CD4-positive, alpha-beta T cell (primary cell): Measurements from ENCODE around the gene GMCL2. TPM values are rescaled to one million over a fixed set of nuclear protein-coding genes. Genes with fewer than 3 reads are reported as not detected.

Experiments used
- ATAC-seq: fragments of 200-7000 bp; cut with Tn5 transposase; one replicate; pipeline ENCODE4 v1.10.0; 2022; ENCODE audit warnings: mild to moderate bottlenecking; ENCODE audit not compliant: poor library complexity
- CTCF ChIA-PET: fragments of 350-600 bp; sonication (Branson Sonifier 250); formaldehyde crosslinking; loops from one replicate; lab custom pipeline; 2021; ENCODE audit warnings: antibody characterized with exemption, inconsistent platforms; lab: Charles Lee
- POLR2A ChIA-PET: fragments of 350-600 bp; sonication (Branson Sonifier 250); formaldehyde crosslinking; loops from one replicate; lab custom pipeline; 2021; ENCODE audit warnings: antibody characterized with exemption, inconsistent platforms; lab: Charles Lee
- DNase-seq, 14 experiments: peaks; one replicate each; pipeline ENCODE4 v3.0.0-alpha.2; 2013 to 2020; ENCODE audit warnings: mixed read lengths in 2 of 14
- H3K27ac ChIP-seq, 2 donors: one replicate each; pipeline versions ENCODE4 v1.5.1 to v1.7.0; 2013; ENCODE audit warnings: low read length in 2 of 2, low read depth in 1 of 2, mild to moderate bottlenecking in 1 of 2
- H3K27me3 ChIP-seq, 2 experiments: 1 replicate in 1 of 2; 2 replicates in 1 of 2; pipeline versions ENCODE4 v1.6.1 to v1.7.0; 2013; ENCODE audit warnings: low read length in 2 of 2, control low read depth in 1 of 2, mild to moderate bottlenecking in 1 of 2, moderate library complexity in 1 of 2; ENCODE audit not compliant: insufficient read depth in 2 of 2, control insufficient read depth in 1 of 2
- H3K36me3 ChIP-seq: one replicate; pipeline ENCODE4 v1.6.1; 2013; ENCODE audit warnings: low read length, control low read depth; ENCODE audit not compliant: insufficient read depth
- H3K4me1 ChIP-seq: one replicate; pipeline ENCODE4 v1.6.1; 2013; ENCODE audit warnings: low read length, control low read depth; ENCODE audit not compliant: insufficient read depth
- H3K4me3 ChIP-seq: one replicate; pipeline ENCODE4 v1.5.1; 2013; ENCODE audit warnings: mild to moderate bottlenecking, low read length, moderate library complexity
- H3K9me3 ChIP-seq, 2 experiments: 1 replicate in 1 of 2; 2 replicates in 1 of 2; pipeline versions ENCODE4 v1.6.1 to v1.7.0; 2013; ENCODE audit warnings: low read length in 2 of 2, mild to moderate bottlenecking in 2 of 2, control low read depth in 1 of 2, moderate library complexity in 1 of 2; ENCODE audit not compliant: control insufficient read depth in 1 of 2, insufficient read depth in 1 of 2
- H3K27ac Mint-ChIP-seq: one replicate; pipeline ENCODE4 v1.8.0; 2020; ENCODE audit warnings: mixed read lengths
- H3K27me3 Mint-ChIP-seq: one replicate; pipeline ENCODE4 v1.8.0; 2021; ENCODE audit warnings: mixed read lengths
- H3K36me3 Mint-ChIP-seq: one replicate; pipeline ENCODE4 v1.8.0; 2021; ENCODE audit warnings: low read depth, mixed read lengths
- H3K4me1 Mint-ChIP-seq: one replicate; pipeline ENCODE4 v1.8.0; 2021; ENCODE audit warnings: low read depth, mixed read lengths
- H3K4me3 Mint-ChIP-seq: one replicate; pipeline ENCODE4 v1.8.0; 2020; ENCODE audit warnings: mild to moderate bottlenecking, mixed read lengths
- H3K9me3 Mint-ChIP-seq: one replicate; pipeline ENCODE4 v1.8.0; 2020; ENCODE audit warnings: mixed read lengths
- CTCF ChIP-seq: fragments of 200-600 bp; IDR thresholded peaks from one replicate; pipeline ENCODE4 v1.8.0; 2022; ENCODE audit warnings: antibody characterized with exemption, mild to moderate bottlenecking
- intact Hi-C, 2 experiments: fragments of 100-400 bp; cut with DNase I in 1 of 2; cut with micrococcal nuclease in 1 of 2; formaldehyde crosslinking; loops; one replicate each; pipeline versions ENCODE4 v1.15.1 to v1.9.0; 2023 to 2025; cut with DNase I, micrococcal nuclease
- total RNA-seq, 174 experiments: library from RNA in 2 of 174; stranded (reverse) in 2 of 174; gene quantifications; one replicate each; pipeline ENCODE4 v1.2.3 and lab custom pipeline; 2021 to 2026

Gene GMCL2
- total RNA-seq, 2 experiments from 2014 or later, result not detected

- POLR2A ChIA-PET, result interaction anchor here (0.6 to 1.6 kb wide), 5 partner anchors 8 to 1326 kb away, joined by 3 to 12 read pairs (median 4); partner anchors contain the start of gene HNRNPAB
- CTCF ChIA-PET, result interaction anchor here (1.3 kb wide), 1 partner anchor 112 kb away, joined by 3 read pairs; no protein-coding TSS in a partner anchor
- H3K9me3 Mint-ChIP-seq, result no peaks in the 10 kb centered on the region
- H3K27ac Mint-ChIP-seq, result peak overlapping the region; percentile 84
- DNase-seq, result no peak
- H3K4me3 Mint-ChIP-seq, result peak overlapping the region; percentile 80
- intact Hi-C loops, result loop anchor here (1.0 to 10.0 kb wide), 4 partner anchors 28 to 1842 kb away; partner anchors contain the start of genes CLK4 (in 1 of the 2) and RNF130 (in 1 of the 2)
- peaks cover 41% of the 10 kb centered on the region for H3K36me3 Mint-ChIP-seq
- H3K27me3 Mint-ChIP-seq, result no peaks in the 10 kb centered on the region
- peak overlapping the region; percentile 94 for H3K4me3 ChIP-seq
- TF ChIP-seq CTCF, result no peak
- no peak for ATAC-seq
- no peaks in the 10 kb centered on the region for H3K9me3 ChIP-seq
- peak overlapping the region; percentile 81 to 85 for H3K27ac ChIP-seq
- H3K4me1 ChIP-seq, result peaks cover 85% of the 10 kb centered on the region
- H3K36me3 ChIP-seq, result peaks cover 31% of the 10 kb centered on the region
- no peaks in the 10 kb centered on the region for H3K27me3 ChIP-seq
- peaks cover 48% of the 10 kb centered on the region for H3K4me1 Mint-ChIP-seq
These were observed 45.8 kb upstream of the GMCL2 start for GRCh38 chr5:178232920-178233429.

- Mint-ChIP-seq H3K27me3 (no peaks in the 10 kb centered on the region), H3K4me1 (peaks cover 54% of the 10 kb centered on the region), H3K4me3 (peak within 1 kb of the TSS; percentile 90), H3K27ac (peak within 1 kb of the TSS; percentile 84), H3K9me3 (no peaks in the 10 kb centered on the region), H3K36me3 (peaks cover 47% of the 10 kb centered on the region)
- no peaks in the 10 kb centered on the region for H3K9me3 ChIP-seq
- POLR2A ChIA-PET, result interaction anchor here (0.7 to 2.8 kb wide), 5 partner anchors 9 to 1327 kb away, joined by 3 to 12 read pairs (median 5); partner anchors contain the start of gene HNRNPAB
- intact Hi-C loops, result loop anchor here (1.0 to 10.0 kb wide), 4 partner anchors 27 to 1842 kb away; partner anchors contain the start of genes CLK4 (in 1 of the 2) and RNF130 (in 1 of the 2)
- peak; percentile 44 to 83 (median 64) for DNase-seq
- ATAC-seq, result peak; percentile 60
- peaks cover 85% of the 10 kb centered on the region for H3K4me1 ChIP-seq
- peak within 1 kb of the TSS; percentile 94 for H3K4me3 ChIP-seq
- peaks cover 38% of the 10 kb centered on the region for H3K36me3 ChIP-seq
- peak within 1 kb of the TSS; percentile 81 to 85 for H3K27ac ChIP-seq
- no peaks in the 10 kb centered on the region for H3K27me3 ChIP-seq
- CTCF ChIA-PET, result interaction anchor here (1.3 kb wide), 1 partner anchor 112 kb away, joined by 3 read pairs; no protein-coding TSS in a partner anchor
- TF ChIP-seq CTCF, result no peak
These were observed 45.2 kb upstream of the GMCL2 start, which contains the start of gene PHYKPL for GRCh38 chr5:178232124-178232919. Gene PHYKPL, minus strand, starts transcription at chr5:178232802. Its CDS starts 252 bp downstream, at chr5:178232550.

GRCh38 chr5:178231539-178232123, 44.5 kb upstream of the GMCL2 start:
- peak overlapping the region; percentile 94 for H3K4me3 ChIP-seq
- CTCF ChIA-PET, result no interaction called here
- H3K27me3 ChIP-seq, result no peaks in the 10 kb centered on the region
- DNase-seq (no peak), ATAC-seq (no peak)
- peak overlapping the region; percentile 81 to 85 for H3K27ac ChIP-seq
- peaks cover 45% of the 10 kb centered on the region for H3K36me3 ChIP-seq
- Mint-ChIP-seq H3K36me3 (peaks cover 54% of the 10 kb centered on the region), H3K27ac (peak overlapping the region; percentile 76), H3K4me1 (peaks cover 61% of the 10 kb centered on the region), H3K27me3 (no peaks in the 10 kb centered on the region), H3K9me3 (no peaks in the 10 kb centered on the region), H3K4me3 (peak overlapping the region; percentile 84)
- peaks cover 80% of the 10 kb centered on the region for H3K4me1 ChIP-seq
- POLR2A ChIA-PET, result interaction anchor here (1.6 to 2.8 kb wide), 2 partner anchors 9 to 27 kb away, joined by 5 to 10 read pairs; partner anchors contain the start of gene HNRNPAB
- no peaks in the 10 kb centered on the region for H3K9me3 ChIP-seq
- TF ChIP-seq CTCF, result no peak
- intact Hi-C loops, result loop anchor here (1.0 to 10.0 kb wide), 4 partner anchors 26 to 1843 kb away; partner anchors contain the start of genes CLK4 (in 1 of the 2) and RNF130 (in 1 of the 2)
